Adrenal gland (tissue), 5 donors: ENCODE results near the gene SLIT3.

ENCODE experiments used
- CTCF ChIP-seq, 6 experiments: fragments of 450-650 bp in 4 of 6; fragments of 200-600 bp in 2 of 6; sonication (generic) in 1 of 6; IDR thresholded peaks; 1 replicate in 5 of 6; 2 replicates in 1 of 6; pipeline versions ENCODE4 v1.5.1 to v1.8.0; 2016 to 2021; ENCODE audit warnings: antibody characterized with exemption in 6 of 6, mild to moderate bottlenecking in 2 of 6, moderate library complexity in 1 of 6
- POLR2A ChIP-seq, 2 donors: fragments of 450-650 bp; IDR thresholded peaks; one replicate each; pipeline ENCODE4 v1.6.1; 2017; ENCODE audit warnings: antibody characterized with exemption in 2 of 2, mild to moderate bottlenecking in 2 of 2, moderate library complexity in 1 of 2
- donor health status: DM: no; HTN: no; CAD: no.

- TF ChIP-seq CTCF (IDR thresholded peaks at IDR 0.05) (no peak), POLR2A (IDR thresholded peaks at IDR 0.05) (no peak)
These were observed 246.4 kb downstream of the SLIT3 start for GRCh38 chr5:169054506-169054905.
